HG03354 (cell line): ENCODE results near the gene B3GNT5.
"Not testable (repeated sequence)": the region's sequence is repeated elsewhere in the genome, so short reads cannot be mapped to it uniquely, and the experiment has no call there.

Source experiments
- ATAC-seq: cut with Tn5 transposase; IDR thresholded peaks from one replicate; pipeline ENCODE4 v1.9.1; 2021; ENCODE audit warnings: mild to moderate bottlenecking; ENCODE audit not compliant: unreplicated experiment, poor library complexity, severe bottlenecking

B3GNT5 gene

DNA sequence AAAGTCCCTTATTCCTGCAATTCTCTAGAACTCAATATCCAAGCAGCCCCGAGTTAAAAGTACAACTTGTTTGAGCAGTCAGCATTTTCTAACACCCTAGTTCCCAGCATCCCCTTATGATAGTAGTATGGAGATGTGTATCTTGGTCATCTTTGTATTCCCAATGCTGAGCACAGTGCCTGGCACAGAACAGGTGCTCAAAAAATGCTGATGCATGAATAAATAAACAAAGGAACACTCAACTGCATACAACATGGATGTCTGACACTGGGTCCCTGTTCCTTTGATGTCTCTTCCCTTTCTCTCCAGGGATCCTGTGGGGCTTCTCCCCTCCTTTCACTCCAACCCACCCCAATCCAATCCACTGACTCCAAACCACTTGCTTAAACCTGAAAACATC lies 23.9 kb upstream of the B3GNT5 start:
- ATAC-seq = no peak

DNA sequence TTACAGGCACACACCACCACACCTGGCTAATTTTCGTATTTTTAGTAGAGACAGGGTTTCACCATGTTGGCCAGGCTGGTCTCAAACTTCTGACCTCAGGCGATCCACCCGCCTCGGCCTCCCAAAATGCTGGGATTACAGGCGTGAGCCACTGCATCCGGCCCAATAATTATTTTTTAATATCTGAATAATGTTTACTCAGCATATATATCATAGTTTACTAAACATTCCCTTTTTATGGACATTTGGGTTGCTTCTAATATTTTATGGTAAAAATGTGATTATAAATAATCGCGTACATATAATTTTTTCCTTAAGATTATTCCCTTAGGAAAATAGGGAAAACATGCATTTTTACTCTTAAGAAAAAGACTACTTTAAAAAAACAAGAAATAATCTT lies 22.8 kb upstream of the B3GNT5 start:
- not testable (repeated sequence) for ATAC-seq

DNA sequence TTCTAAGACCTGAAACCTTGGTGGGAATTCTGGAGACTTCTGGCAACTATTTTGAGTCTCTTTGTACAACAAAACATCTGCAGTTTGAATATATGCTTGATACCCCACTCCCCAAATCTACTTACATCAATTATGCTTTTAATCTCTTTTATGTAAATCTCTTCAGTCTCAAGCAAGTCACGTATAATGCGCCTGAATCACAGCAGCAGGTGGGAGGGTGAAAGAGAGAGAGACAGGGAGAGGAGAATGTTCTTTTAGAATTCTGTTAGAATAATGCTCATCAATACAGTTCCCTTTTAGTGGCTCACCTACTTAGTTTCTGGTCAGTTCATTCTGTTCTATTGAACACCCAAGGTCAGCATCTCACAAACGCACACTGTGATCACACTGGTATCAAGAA lies 22.2 kb upstream of the B3GNT5 start:
- no peak for ATAC-seq

DNA sequence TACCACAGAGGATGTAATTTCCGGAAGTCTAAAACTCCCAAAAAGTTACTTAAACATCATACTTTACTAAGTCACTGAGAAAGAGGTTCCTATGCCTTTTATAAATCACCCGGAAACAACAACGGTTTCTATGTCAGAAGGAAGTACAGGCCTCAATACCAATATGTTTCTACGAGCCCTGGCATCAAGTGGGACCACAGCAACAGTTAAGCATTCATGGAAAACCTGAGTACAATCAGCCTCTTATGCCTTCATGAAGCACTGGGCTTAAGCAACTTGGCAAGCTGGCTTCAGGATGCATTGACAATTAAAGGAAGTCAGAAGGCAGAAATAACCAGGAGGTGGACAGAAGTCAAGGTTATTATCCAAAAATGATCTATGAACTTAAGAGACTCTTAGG lies 19.1 kb upstream of the B3GNT5 start:
- ATAC-seq = no peak

DNA sequence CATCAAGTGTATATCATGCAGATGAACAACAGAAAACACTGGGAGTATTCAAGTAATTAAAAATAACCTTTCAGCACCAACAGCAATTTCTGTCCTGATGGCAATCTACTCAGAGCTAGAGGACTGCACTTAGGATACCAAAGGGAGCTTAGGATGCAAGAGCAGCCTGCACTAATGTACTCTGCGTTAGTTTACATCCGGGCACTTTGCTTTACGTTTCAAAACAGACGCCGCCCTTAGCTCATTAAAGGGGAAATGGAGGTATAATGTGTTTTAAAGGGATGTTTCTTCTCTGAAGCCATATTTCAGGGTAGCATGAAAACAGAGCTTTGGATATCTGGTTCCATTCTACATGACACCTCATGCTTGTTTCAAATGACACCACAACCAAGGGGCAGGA lies 14.0 kb upstream of the B3GNT5 start:
- no peak for ATAC-seq

DNA sequence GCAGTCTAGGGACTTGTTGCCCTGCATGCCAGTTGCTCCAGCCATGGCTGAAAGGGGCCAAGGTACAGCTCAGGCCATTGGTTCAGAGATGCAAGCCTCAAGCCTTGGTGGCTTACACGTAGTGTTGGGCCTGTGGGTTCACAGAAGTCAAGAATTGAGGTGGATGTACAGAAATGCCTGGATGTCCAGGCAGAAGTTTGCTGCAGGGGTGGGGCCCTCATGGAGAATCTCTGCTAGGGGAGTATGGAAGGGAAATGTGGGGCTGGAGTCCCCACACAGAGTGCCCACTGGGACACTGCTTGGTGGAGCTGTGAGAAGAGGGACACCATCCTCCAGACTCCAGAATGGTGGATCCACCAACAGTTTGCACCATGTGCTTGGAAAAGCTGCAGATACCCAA lies 10.6 kb upstream of the B3GNT5 start:
- ATAC-seq = no peak

DNA sequence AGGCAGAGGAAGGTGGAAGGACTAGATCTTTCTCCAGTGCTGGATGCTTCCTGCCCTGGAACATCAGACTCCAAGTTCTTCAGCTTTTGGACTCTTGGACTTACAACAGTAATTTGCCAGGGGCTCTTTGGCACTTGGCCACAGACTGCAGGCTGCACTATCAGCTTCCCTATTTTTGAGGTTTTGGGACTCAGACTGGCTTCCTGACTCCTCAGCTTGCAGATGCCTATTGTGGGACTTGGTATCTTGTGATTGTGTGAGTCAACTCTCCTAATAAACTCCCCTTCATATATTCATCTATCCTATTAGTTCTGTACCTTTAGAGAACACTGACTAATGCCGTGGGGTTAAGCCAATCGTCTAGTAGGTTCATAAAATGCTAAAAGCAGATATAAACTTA lies 8.8 kb upstream of the B3GNT5 start:
- ATAC-seq = no peak

DNA sequence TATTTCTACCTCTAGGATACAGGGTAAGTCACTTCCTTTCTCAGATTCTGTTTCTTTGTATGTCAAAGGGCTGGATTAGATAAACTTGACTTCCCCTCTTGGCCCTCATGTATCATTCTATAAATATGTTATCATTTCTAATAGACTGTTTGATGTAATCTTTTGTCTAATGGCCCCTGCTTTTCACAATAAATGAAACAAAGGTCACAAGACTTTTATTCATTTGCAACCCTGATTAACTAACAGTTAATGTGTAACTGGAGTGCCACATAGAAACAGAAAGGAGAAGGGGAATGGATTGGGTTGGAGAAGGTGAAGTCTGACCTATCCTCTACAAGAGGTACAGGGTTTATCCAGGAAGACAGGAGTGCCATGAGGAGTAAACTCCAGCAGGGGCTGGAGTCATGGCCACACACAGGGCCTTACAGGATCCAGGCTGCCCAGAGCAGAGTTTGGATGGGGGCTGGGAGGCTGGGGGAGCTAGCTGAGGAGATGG lies 8.0 kb upstream of the B3GNT5 start:
- no peak for ATAC-seq

DNA sequence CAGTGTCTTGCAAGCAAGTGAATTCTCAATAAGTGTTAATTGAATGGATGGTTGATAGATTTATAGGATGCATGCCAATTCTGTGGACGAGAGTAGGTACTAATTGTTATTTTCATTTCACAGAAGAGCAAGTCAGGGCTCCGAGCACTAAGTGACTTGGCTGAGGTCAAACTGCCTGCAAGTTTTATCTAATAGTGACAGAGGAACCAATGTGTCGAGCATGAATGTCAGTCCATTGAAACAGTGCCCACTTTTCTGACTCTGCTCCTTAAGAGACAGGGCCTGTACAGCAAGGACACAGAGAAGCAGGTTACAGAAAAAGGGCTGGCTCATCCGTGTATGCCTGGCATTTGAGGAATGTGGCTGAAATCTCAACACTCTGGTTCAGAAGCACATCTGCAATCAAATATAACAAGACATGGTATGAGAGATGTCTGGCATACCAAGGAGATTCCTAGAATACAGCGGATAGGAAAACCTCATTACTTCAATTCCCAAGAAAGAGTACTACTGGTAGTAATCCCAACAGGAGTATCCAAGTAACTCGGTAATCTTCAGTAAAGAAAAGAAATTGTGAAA lies 6.0 kb upstream of the B3GNT5 start:
- ATAC-seq = no peak

DNA sequence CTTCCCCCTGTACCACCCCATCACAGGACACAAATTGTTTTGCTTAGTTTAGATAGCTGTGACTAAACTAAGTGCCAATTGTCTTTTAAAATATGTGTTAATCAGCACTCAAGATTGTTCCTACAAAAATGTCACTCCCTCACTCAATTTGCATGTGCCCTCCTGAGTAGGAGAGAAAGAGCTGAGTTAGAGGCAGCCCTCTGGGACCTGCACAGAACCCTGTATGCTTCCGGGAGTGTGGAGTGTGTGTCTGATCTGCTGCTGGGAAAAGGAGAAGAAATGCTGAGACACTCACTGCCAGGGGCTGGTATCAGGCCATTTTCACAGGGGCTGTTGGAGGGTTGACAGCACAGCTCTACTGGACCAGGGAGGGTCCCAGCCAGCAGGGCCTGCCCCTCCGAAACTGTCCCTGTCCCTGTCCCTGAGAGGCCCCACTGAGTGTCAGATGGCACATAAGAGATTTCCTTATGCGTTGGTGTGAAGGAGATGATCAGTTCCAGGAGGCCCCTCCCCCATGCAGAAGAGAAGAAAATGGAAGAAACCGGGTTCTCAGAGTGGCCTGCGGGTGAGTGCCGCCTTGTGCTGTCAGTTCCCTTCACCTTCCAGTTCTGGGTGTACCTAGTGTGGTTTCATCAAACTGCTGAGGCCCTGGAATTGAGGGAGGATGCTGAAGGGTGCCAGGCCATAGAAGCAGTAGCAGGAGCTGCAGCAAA lies 3.9 kb upstream of the B3GNT5 start:
- ATAC-seq = no peak

DNA sequence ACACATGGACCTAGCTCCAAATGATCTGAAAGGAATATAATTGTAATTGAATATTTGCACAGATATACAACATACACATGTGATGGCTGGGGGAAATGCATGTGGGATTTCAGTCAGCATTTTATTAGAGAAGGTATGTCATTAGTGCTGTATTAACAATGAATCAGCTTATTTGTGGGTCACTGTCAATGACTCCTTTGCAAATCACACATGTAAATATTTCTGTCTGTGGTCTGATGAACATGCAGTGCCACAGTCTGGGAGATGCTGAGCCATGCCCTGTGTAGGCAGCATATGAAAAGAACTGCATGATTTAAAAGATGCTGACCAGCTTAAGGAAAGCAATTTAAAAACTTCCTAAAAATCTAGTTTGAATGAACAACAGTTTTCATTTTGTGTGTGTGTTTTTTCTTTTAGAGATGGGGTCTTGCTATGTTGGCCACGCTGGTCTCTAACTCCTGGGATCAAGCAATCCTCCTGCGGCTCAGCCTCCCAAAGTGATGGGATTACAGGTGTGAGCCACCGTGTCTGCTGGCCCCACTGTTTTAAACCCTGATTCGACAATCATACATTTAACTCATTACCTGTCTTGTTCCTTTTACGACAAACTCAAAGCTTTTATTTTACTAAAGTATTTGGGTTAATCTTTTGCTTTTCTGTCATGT lies 803 bp upstream of the B3GNT5 start:
- no peak for ATAC-seq

DNA sequence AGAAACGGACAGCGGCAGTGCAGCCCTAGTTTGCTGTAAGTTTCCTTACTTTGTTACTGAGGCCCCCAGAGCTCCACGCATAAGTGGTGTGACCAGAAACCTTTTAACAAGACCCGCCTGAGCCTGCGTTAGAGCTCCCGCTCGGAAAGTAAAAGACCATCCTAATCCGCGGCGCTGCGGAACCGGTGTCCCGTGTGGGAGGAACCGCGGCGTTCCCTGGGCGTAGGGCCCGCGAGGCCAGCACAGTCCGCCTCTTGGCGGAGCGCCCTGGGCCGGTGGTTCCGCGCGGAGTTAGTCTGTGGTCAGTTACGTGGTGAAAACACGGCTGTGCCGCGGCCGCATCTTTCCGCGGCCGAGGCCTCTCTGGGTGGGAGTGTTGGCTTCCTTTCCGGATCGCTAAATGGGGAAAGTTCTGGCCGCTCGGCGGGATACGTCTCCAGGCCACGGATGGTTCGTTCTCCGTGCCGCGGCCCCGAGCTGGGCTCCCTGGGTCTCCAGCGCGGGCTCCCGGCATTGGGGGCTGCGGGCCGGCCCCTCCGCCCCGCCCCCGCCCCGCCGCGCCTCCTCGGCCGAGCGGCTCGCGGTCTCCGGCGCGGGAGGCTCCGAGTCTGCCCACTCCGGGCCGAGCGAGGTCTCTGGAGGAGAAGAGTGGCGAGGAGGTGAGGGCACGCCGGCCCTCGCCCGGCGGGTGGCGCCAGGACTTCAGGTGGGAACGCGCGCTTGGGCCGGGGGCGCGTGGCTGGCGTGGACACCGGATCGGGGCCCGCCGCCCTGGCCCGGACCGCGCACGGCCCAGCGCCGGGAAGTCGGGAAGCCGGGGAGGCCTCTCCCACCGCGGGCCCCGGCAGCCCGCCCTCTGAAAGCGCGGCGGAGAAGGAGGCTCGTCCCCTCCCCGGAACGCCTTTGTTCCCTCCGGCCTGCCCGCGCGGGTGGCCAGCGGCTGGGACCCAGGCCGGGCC lies 754 bp downstream of the B3GNT5 start:
- ATAC-seq = no peak

DNA sequence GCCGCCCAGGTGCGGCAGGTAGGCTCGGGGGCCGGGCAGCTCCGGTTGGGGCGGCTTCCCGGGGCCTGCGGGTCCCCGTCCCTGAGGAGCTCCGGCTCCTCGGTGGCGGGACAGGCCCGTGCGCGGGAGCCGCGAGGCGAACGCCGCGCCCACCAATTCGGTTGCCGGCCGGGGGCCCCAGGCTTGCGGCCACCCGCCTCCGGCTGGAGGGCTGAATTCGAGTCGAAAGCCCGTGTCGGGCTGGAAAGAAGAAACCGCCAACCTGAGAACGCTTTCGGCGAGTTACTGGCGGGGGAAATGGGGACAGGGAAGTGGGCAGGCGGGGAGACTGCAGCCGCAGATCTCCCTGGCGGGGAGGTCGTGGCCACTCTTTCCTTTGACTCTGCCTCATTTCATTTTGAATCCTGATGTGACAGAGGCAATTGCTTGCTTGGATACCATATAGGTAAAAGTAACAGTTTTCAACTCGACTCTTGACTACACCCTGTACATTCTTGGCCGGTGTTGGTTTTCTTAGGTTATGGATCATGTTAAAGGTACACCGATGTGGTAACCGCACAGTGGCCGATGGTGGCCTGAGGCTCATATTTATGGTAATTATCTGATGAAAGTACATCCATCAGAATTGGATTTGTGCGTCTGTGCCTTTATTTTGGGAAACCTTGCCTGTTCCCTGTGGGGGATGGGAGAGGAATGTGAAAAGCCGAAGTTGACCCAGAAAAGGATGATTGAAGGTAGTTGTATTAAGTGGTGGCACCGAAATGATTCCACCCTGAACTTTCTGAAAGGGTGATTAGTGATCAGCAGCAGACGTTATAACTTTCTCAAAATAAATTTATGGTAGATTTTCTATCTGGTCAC lies 1.7 kb downstream of the B3GNT5 start:
- no peak for ATAC-seq

DNA sequence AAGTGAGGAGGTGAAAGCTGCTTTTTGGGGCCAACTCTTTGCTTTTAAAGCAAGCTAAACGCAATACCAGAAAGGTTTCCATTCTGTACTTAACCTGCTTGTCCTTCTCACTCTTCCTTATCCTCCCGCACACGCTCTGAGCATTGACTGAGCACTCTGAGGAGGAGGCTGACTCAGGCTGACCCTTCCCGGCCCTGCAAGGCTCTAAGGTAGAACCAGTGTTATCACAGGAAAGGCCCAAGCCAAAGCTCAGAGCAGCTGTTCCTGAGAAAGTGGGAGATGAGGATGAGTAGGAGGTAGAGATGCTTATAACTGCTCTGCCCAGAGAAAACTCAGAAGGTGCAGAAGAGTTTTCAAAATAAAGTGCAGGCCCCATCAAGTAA lies 2.3 kb downstream of the B3GNT5 start:
- ATAC-seq = no peak

DNA sequence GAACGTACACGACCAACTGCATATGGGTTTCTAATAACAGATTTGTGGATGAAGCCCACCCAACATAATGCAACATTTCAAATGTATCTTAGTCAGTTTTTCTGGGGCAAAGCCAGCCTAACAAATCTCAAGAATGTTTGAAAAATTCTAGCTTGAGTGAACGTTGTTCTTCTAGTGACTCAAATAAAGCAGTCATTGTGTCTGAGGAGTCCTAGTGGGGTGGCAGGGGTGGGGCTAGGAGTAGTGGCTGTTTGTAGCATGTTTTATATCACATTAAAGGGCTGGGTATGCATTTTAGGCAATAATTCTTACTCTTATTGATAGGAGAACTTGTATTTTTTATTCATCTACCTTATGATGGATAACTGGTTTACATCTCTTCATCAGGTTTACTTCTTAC lies 6.0 kb downstream of the B3GNT5 start:
- no peak for ATAC-seq

DNA sequence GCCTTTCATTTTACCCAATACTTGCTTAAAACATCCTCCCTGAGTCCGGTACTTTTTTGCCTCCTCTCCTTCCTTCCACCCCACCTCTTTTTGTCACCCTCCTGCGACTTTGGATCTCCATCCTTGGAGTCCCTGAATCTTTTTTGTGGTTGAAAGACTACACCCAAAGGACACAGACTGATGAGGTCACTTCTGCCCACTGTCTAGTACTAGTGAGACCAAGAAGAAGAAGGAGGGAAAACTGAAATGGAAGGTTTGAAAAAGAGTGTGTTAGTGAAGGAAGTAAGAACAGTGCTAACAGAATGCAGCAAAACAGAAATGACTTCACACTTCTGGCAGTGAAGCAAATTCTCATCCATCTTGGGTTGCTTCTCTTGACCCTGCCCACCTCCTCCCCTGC lies 6.6 kb downstream of the B3GNT5 start:
- no peak for ATAC-seq

DNA sequence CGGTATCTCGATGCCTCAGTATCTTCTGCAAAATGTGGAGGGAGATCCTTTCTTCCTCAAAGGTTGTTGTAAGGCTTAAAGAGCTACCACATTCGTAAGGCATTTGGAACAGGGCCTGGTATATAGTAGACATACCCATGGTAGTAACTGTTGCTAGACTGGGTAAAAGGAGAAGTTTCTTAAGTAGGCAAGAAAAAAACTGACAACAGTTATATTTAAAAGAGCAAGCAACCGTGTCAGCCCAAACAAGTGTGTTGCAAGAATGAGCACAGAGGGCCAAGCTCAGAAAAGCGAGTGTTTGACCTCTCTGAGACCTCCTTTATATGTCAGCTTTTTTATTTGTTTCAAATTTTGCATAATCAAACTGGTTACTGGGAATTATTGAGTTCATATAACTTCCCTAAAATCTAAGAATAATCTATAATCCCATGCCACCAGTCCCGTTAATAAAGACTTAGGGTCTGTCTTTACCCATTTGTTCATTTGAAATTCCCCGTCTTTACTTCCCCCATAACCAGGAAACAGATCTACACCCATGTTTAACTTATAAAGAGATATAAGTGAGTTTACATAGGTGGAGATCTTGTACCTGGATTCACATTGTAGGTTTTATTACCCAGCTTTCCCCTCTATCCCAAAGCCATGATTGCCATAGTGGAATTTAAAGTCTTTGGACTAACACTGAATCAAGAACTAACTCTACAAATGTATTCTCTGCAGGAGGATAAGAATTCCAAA lies 7.3 kb downstream of the B3GNT5 start:
- no peak for ATAC-seq

DNA sequence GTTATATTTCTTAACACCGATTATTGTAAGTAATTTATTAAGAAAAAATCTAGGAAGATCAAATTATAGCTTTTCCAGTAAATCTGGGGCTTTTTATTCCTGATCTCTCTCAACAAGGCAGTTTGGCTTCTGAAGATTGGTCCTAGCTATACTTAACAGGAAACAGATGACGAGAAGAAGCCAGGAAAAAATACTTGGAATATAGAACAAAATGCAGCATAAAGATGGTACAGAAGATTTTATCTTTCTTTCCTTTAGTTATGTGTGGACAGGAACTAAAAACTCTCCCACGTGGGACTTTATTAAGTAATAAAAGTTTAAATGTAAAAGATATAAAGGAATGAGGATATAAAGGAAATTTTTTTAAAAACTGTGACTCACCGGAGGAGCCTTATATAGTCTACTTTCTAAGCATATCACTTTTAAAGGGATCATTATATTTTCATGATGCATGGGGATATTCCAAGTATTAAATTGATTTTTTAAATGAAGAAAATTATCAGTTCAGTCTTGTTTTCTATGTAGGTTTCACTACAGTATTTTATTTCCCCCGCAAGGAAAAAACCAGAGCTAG lies 8.2 kb downstream of the B3GNT5 start:
- ATAC-seq = no peak
